Fibroblast of gingiva (primary cell): ENCODE data around the gene PPP1R27.

Source experiments
- DNase-seq: peaks from one replicate; pipeline ENCODE4 v3.0.0-alpha.2; 2011; ENCODE audit warnings: low read depth

PPP1R27 gene

DNA sequence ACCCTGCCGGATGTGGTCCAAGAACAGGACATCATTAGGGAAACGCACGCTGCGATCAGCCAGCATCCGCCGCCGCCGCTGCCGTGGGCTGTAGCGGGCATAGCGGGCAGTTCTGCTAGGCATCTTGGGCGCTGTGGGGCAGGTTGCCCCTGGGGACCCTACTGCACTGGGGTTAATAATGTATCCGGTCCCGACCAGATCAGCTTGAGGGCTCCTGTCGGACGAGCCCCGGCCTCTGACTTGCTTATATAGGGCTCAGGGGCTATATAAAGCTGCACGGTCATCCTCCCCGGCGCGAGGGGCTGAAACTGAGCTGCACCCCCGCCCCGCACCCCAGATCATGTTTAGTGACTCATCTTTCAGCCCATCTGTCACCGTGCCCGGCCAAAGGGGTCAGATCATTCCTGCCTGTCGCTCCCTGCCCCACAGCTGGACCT is at the start of gene PPP1R27:
PPP1R27 (minus strand) TSS at position 220 of the 437 bp plus-strand sequence; CDS start at position 123, 97 bp downstream.
- no peak for DNase-seq

GRCh38 chr17:81884520-81884919 is 49.7 kb upstream of the PPP1R27 start:
- no peak for DNase-seq

- DNase-seq: no peak
These were observed 44.3 kb upstream of the PPP1R27 start for GRCh38 chr17:81879121-81879520.

DNA sequence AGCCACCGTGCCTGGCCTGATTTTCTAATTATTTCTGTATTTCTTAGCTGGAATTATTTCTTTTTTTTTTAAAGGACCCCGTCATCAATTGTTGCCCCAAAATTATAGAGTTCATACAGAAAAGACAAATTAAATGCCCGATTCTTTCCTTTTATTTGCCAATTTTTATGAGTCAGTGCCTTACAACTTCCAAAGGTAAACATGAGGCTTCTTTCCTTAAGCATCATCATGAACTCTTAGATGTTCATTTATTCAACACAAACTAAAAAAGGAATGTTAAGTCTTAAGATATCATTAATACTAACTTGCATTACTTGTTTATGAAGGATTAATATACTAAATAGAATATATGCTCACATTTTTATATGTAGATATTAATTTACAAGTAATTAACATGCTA is 43.4 kb upstream of the PPP1R27 start:
- no peak for DNase-seq

DNA sequence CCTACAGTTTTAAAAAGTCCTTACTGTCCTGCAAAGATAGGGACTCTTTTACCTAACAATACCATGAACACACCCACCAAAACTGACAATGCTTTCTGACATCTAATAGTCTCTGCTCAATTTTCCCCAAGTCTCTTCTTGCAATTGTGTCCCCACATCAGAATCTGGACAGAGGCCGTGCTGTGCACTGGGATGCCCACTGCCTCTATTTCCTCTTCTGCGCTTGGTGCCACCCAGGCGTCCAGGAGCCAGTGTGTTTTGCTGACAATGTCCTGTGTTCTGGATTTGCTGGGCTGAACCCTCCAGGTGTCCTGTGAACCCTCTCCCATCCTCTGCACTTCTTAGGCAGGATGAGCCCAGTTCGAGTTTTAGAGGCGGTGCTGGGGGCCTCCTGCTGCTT is 42.7 kb upstream of the PPP1R27 start:
- DNase-seq: no peak

GRCh38 chr17:81871387-81872230 is 36.8 kb upstream of the PPP1R27 start:
- DNase-seq: peak; percentile 91

- no peak for DNase-seq
These were observed 36.1 kb upstream of the PPP1R27 start, which contains the start of gene ARHGDIA for GRCh38 chr17:81870981-81871386. ARHGDIA (minus strand) TSS chr17:81871337; CDS start chr17:81869930, 1,407 bp downstream.

- no peak for DNase-seq
These were observed 35.5 kb upstream of the PPP1R27 start for GRCh38 chr17:81870131-81870980.

- no peak for DNase-seq
These were observed 34.6 kb upstream of the PPP1R27 start for GRCh38 chr17:81869221-81870130.

DNA sequence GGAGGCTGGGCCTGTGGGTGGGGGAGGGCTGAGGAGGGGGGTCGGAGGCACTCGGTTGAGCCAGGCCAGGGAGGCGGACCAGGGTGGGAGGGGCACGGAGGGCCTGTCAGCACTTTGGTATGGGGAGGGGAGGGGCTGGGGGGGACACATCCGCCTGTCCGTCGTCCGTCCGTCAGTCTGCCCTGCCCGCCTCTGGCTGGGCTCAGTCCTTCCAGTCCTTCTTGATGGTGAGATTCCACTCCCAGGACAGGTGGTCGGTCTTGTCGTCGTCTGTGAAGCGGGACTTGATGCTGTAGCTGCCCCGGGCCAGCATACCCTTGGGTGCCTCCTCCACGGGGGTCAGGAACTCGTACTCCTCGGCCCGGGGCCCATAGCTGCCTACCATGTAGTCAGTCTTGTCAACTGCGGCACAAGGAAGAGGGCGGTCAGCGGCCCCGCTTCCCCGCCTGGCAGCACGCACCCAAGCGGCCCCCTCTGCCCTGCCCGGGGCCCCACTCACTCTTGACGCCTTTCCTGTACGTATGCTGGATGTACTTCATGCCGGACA is 33.9 kb upstream of the PPP1R27 start:
- peak; percentile 93 for DNase-seq

- no peak for DNase-seq
These were observed 33.3 kb upstream of the PPP1R27 start for GRCh38 chr17:81867991-81868673.

GRCh38 chr17:81867170-81867990 is 32.5 kb upstream of the PPP1R27 start:
- peak; percentile 73 for DNase-seq

- DNase-seq: no peak
These were observed 31.8 kb upstream of the PPP1R27 start for GRCh38 chr17:81866440-81867169.

DNA sequence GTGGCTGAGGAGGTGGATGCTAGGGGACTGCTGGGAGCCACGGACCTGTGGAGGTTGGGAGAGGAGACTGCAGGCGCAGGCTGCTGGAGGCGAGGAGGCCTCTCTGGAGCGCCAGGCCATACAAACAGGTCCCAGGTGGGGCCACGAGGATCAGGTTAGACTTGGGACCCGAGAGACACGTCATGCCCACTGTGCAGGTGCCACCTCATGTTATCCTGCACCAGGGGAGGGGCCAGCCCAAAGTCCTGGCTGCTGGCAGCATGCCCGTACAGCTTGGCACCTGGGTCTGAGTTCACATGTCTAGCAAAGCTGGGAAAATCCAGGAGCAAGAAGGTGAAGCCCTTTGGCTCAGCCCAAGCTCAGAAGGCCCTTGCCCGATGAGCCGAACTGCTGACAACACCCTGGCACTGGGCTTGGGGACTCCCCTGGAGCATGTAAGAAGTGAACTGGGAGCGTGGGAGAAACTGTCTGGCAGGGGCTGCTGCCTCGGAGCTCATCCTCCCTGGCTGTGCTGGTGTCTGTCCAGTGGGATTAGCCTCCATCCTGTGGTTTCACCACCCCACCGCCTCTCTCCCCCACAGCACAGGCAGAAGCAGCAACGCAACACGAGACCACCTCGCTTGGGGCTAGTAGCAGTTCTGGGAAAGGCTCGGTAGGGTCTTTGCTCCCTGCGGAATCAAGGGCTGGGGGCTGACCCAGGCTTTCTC is 31.0 kb upstream of the PPP1R27 start:
- no peak for DNase-seq

GRCh38 chr17:81865358-81865732 is 30.5 kb upstream of the PPP1R27 start:
- no peak for DNase-seq

- no peak for DNase-seq
These were observed 29.3 kb upstream of the PPP1R27 start for GRCh38 chr17:81863833-81864768.

GRCh38 chr17:81863123-81863675 is 28.3 kb upstream of the PPP1R27 start:
- peak; percentile 57 for DNase-seq
